H9 (cell line): ENCODE results near the gene HTR3A. TPM values are rescaled to one million over a fixed set of nuclear protein-coding genes. Genes with fewer than 3 reads are reported as not detected.

Experiments used
- DNase-seq: peaks from one replicate; pipeline ENCODE4 v3.0.0-alpha.2; 2017
- H2AFZ ChIP-seq: one replicate; pipeline ENCODE4 v1.6.1; 2013; ENCODE audit warnings: mild to moderate bottlenecking, low read length, control low read depth, moderate library complexity
- H2AK5ac ChIP-seq: 2 replicates; pipeline ENCODE4 v1.6.1; 2013; ENCODE audit warnings: low read length, control low read depth, mixed read lengths; ENCODE audit not compliant: insufficient read length
- H2BK120ac ChIP-seq: one replicate; pipeline ENCODE4 v1.6.1; 2013; ENCODE audit warnings: low read depth, mild to moderate bottlenecking, low read length, control low read depth, inconsistent platforms; ENCODE audit not compliant: poor library complexity, severe bottlenecking
- H2BK12ac ChIP-seq: 2 replicates; pipeline ENCODE4 v1.6.1; 2013; ENCODE audit warnings: low read length, control low read depth, mixed read lengths, low read depth; ENCODE audit not compliant: insufficient read length
- H2BK15ac ChIP-seq: 2 replicates; pipeline ENCODE4 v1.6.1; 2013; ENCODE audit warnings: low read depth, low read length, control low read depth
- H2BK20ac ChIP-seq: one replicate; pipeline ENCODE4 v1.6.1; 2013; ENCODE audit warnings: low read depth, mild to moderate bottlenecking, low read length, control low read depth, inconsistent platforms; ENCODE audit not compliant: poor library complexity, severe bottlenecking
- H2BK5ac ChIP-seq: 2 replicates; pipeline ENCODE4 v1.6.1; 2013; ENCODE audit warnings: low read length, control low read depth, mixed read lengths; ENCODE audit not compliant: insufficient read length
- H3K14ac ChIP-seq: 2 replicates; pipeline ENCODE4 v1.6.1; 2013; ENCODE audit warnings: low read length, control low read depth; ENCODE audit not compliant: insufficient read depth
- H3K18ac ChIP-seq: 2 replicates; pipeline ENCODE4 v1.6.1; 2013; ENCODE audit warnings: low read depth, mild to moderate bottlenecking, mixed read lengths, low read length, control low read depth; ENCODE audit not compliant: insufficient read length
- H3K23ac ChIP-seq: 2 replicates; pipeline ENCODE4 v1.6.1; 2013; ENCODE audit warnings: low read length, control low read depth, mixed read lengths, low read depth; ENCODE audit not compliant: insufficient read length
- H3K23me2 ChIP-seq: 2 replicates; pipeline ENCODE4 v1.6.1; 2013; ENCODE audit warnings: low read depth, mild to moderate bottlenecking, mixed read lengths, low read length, control low read depth; ENCODE audit not compliant: insufficient read length, poor library complexity, severe bottlenecking
- H3K27ac ChIP-seq: 2 replicates; pipeline ENCODE4 v1.5.1; 2013; ENCODE audit warnings: low read length, control low read depth, mixed read lengths, low read depth; ENCODE audit not compliant: insufficient read length
- H3K27me3 ChIP-seq: 2 replicates; pipeline ENCODE4 v1.6.1; 2013; ENCODE audit warnings: low read length, control low read depth, inconsistent platforms; ENCODE audit not compliant: insufficient read depth
- H3K4ac ChIP-seq: 2 replicates; pipeline ENCODE4 v1.6.1; 2013; ENCODE audit warnings: low read depth, mild to moderate bottlenecking, control low read depth, inconsistent platforms, low read length, moderate library complexity
- H3K4me1 ChIP-seq: 2 replicates; pipeline ENCODE4 v1.6.1; 2013; ENCODE audit warnings: low read length, control low read depth, inconsistent platforms; ENCODE audit not compliant: insufficient read depth
- H3K4me2 ChIP-seq: 2 replicates; pipeline ENCODE4 v1.6.1; 2013; ENCODE audit warnings: low read length, control low read depth, mixed read lengths; ENCODE audit not compliant: insufficient read length, insufficient read depth
- H3K56ac ChIP-seq: 2 replicates; pipeline ENCODE4 v1.6.1; 2013; ENCODE audit warnings: low read depth, mild to moderate bottlenecking, mixed read lengths, low read length, control low read depth; ENCODE audit not compliant: insufficient read length
- H3K79me1 ChIP-seq: 2 replicates; pipeline ENCODE4 v1.6.1; 2013; ENCODE audit warnings: low read depth, mild to moderate bottlenecking, moderate library complexity, low read length, control low read depth, inconsistent platforms; ENCODE audit not compliant: insufficient read depth, poor library complexity, severe bottlenecking
- H3K79me2 ChIP-seq: 2 replicates; pipeline ENCODE4 v1.6.1; 2013; ENCODE audit warnings: low read length, control low read depth, inconsistent platforms; ENCODE audit not compliant: insufficient read depth
- H3K9ac ChIP-seq: 2 replicates; pipeline ENCODE4 v1.6.1; 2013; ENCODE audit warnings: low read length, control low read depth, mixed read lengths; ENCODE audit not compliant: insufficient read length; ENCODE audit errors: extremely low read depth
- H3K9me3 ChIP-seq: one replicate; pipeline ENCODE4 v1.6.1; 2013; ENCODE audit warnings: low read depth, low read length, inconsistent platforms; ENCODE audit not compliant: control insufficient read depth
- H3T11ph ChIP-seq: one replicate; pipeline ENCODE4 v1.6.1; 2013; ENCODE audit warnings: mild to moderate bottlenecking, low read length, control low read depth, inconsistent platforms
- H4K20me1 ChIP-seq: one replicate; pipeline ENCODE4 v1.6.1; 2013; ENCODE audit not compliant: control insufficient read depth, insufficient read length, insufficient read depth
- H4K5ac ChIP-seq: 2 replicates; pipeline ENCODE4 v1.6.1; 2013; ENCODE audit warnings: low read depth, mild to moderate bottlenecking, mixed read lengths, low read length, control low read depth; ENCODE audit not compliant: insufficient read length
- H4K8ac ChIP-seq: replicated peaks from 2 replicates; pipeline ENCODE4 v1.6.1; 2013; ENCODE audit warnings: low read length, control low read depth, mixed read lengths, low read depth; ENCODE audit not compliant: insufficient read length
- H4K91ac ChIP-seq: 2 replicates; pipeline ENCODE4 v1.6.1; 2013; ENCODE audit warnings: low read depth, mild to moderate bottlenecking, moderate library complexity, mixed read lengths, low read length, control low read depth; ENCODE audit not compliant: insufficient read length
- H3K27ac Mint-ChIP-seq, 3 experiments: 2 replicates in 2 of 3; 3 replicates in 1 of 3; pipeline ENCODE4 v1.8.0; 2020 to 2021; ENCODE audit warnings: mixed read lengths in 3 of 3, mild to moderate bottlenecking in 1 of 3, moderate library complexity in 1 of 3
- H3K27me3 Mint-ChIP-seq: 2 replicates; pipeline ENCODE4 v1.8.0; 2021; ENCODE audit warnings: low read depth, mild to moderate bottlenecking, moderate library complexity, mixed read lengths
- H3K36me3 Mint-ChIP-seq, 3 experiments: 2 replicates in 2 of 3; 3 replicates in 1 of 3; pipeline ENCODE4 v1.8.0; 2020 to 2021; ENCODE audit warnings: low read depth in 3 of 3, mixed read lengths in 3 of 3; ENCODE audit not compliant: insufficient read depth in 1 of 3
- H3K4me1 Mint-ChIP-seq, 2 experiments: 2 replicates each; pipeline ENCODE4 v1.8.0; 2020; ENCODE audit warnings: mixed read lengths in 2 of 2
- H3K4me3 Mint-ChIP-seq, 2 experiments: 2 replicates in 1 of 2; 3 replicates in 1 of 2; pipeline ENCODE4 v1.8.0; 2020 to 2021; ENCODE audit warnings: mild to moderate bottlenecking in 2 of 2, mixed read lengths in 2 of 2, moderate library complexity in 1 of 2
- H3K9me3 Mint-ChIP-seq, 2 experiments: 2 replicates in 1 of 2; 3 replicates in 1 of 2; pipeline ENCODE4 v1.8.0; 2020; ENCODE audit warnings: mild to moderate bottlenecking in 2 of 2, mixed read lengths in 2 of 2, moderate library complexity in 1 of 2
- CTCF ChIP-seq: fragments of 200-600 bp; sonication (generic); conservative IDR thresholded peaks from 3 replicates; pipeline ENCODE4 v1.8.0; 2021; ENCODE audit warnings: antibody characterized with exemption, mild to moderate bottlenecking
- WGBS: extraction: QIAGEN DNeasy Blood & Tissue Kit; methylation state at CpG from one replicate; pipeline ENCODE4 v1.1.7; 2013; ENCODE audit warnings: missing lambda C conversion rate, low lambda C conversion rate, mixed read lengths; ENCODE audit not compliant: insufficient read length; ENCODE audit errors: extremely low coverage; 5-methylcytosine and 5-hydroxymethylcytosine counted together
- total RNA-seq: library from RNA; stranded (reverse); gene quantifications from 2 replicates; pipeline ENCODE4 v1.2.1, GENCODE V29; 2021

HTR3A gene
- total RNA-seq, 1 experiment from 2014 or later, result 4.1 TPM

- Mint-ChIP-seq H3K4me3 (no peak overlapping the region), H3K27me3 (peaks cover 13% of the 10 kb centered on the region), H3K27ac (no peak overlapping the region), H3K36me3 (no peaks in the 10 kb centered on the region; a peak in 2 of 7 replicates), H3K9me3 (no peaks in the 10 kb centered on the region), H3K4me1 (peaks cover 15 to 18% of the 10 kb centered on the region in 2 experiments)
- Histone ChIP-seq H3K18ac (no peak overlapping the region), H2AK5ac (no peak overlapping the region), H3K14ac (no peak overlapping the region), H4K20me1 (no peaks in the 10 kb centered on the region), H2BK5ac (no peak overlapping the region), H3K9ac (no peak overlapping the region), H3K27me3 (no peaks in the 10 kb centered on the region), H3T11ph (no peak overlapping the region), H3K27ac (no peak overlapping the region), H2BK20ac (no peak overlapping the region), H3K9me3 (no peaks in the 10 kb centered on the region), H4K8ac (no peak overlapping the region), H3K79me1 (no peaks in the 10 kb centered on the region), H2BK12ac (no peak overlapping the region), H4K5ac (no peak overlapping the region), H3K23me2 (peaks cover 3% of the 10 kb centered on the region), H3K79me2 (no peaks in the 10 kb centered on the region), H2BK15ac (no peak overlapping the region), H3K4me2 (no peak overlapping the region), H4K91ac (no peak overlapping the region), H3K4me1 (peaks cover 4% of the 10 kb centered on the region; the same call in 1 of the 2 replicates), H3K23ac (no peak overlapping the region), H2AFZ (no peak overlapping the region), H3K4ac (no peak overlapping the region), H3K56ac (no peak overlapping the region), H2BK120ac (no peak overlapping the region)
- WGBS, result no CpG with 5 or more reads among the region's 1 CpG
- DNase-seq, result no peak
- TF ChIP-seq CTCF, result no peak
Measured at GRCh38 chr11:113979431-113979830, 4.5 kb downstream of the HTR3A start.
